ENCODE measurements around the gene PSD2. TPM values are rescaled to one million over a fixed set of nuclear protein-coding genes. Genes with fewer than 3 reads are reported as not detected.

PSD2 gene
- polyA plus RNA-seq, 3 donors, result not detected

- no peak overlapping the region for H3K4me3 Mint-ChIP-seq
- no peak overlapping the region for H3K27ac Mint-ChIP-seq
- H2AFZ ChIP-seq (ENCODE audit: insufficient read depth, low read depth, low read length, poor library complexity, severe bottlenecking), result no peak overlapping the region
- H3K27me3 ChIP-seq (ENCODE audit: control insufficient read depth in 2 of 2, insufficient read depth in 2 of 2, low read length in 2 of 2), result no peaks in the 10 kb centered on the region
- H3K4me1 Mint-ChIP-seq, result no peaks in the 10 kb centered on the region
- no peak for DNase-seq
- 94% methylated on average over 5 of the region's 6 CpGs for WGBS (ENCODE audit: insufficient coverage)
- no peaks in the 10 kb centered on the region for H4K20me1 ChIP-seq (ENCODE audit: insufficient read depth, low read length)
- intact Hi-C loops (cut with micrococcal nuclease), result no loop called here
- no peak overlapping the region for H3K27ac ChIP-seq (ENCODE audit: low read depth in 1 of 2, low read length in 2 of 2)
- H3K9me3 ChIP-seq (replicated peaks in 1 of 2; ENCODE audit: control insufficient read depth in 1 of 2, insufficient read depth in 1 of 2, low read length in 2 of 2), result no peaks in the 10 kb centered on the region
- no peak for TF ChIP-seq CTCF (IDR thresholded peaks at IDR 0.05)
- no peaks in the 10 kb centered on the region for H3K79me2 ChIP-seq (ENCODE audit: insufficient read depth, low read length)
- no peak overlapping the region for H3K4me2 ChIP-seq (replicated peaks; ENCODE audit: extremely low read depth, low read length, poor library complexity, severe bottlenecking)
- peaks cover 2 to 6% (median 4%) of the 10 kb centered on the region in 3 donors for H3K27me3 Mint-ChIP-seq (ENCODE audit: low read depth in 3 of 3)
- no peak overlapping the region for H3K4me3 ChIP-seq (replicated peaks in 1 of 3; ENCODE audit: low read depth in 2 of 3, low read length in 3 of 3)
- no peaks in the 10 kb centered on the region for H3K36me3 ChIP-seq (replicated peaks in 1 of 2; ENCODE audit: control insufficient read depth in 1 of 2, insufficient read depth in 2 of 2, low read length in 2 of 2)
- H3K4me1 ChIP-seq (ENCODE audit: control insufficient read depth in 1 of 2, insufficient read depth in 2 of 2, low read length in 2 of 2), result no peaks in the 10 kb centered on the region
- no peak overlapping the region for H3K9ac ChIP-seq (ENCODE audit: insufficient read depth, low read length, poor library complexity, severe bottlenecking)
- H3K36me3 Mint-ChIP-seq, result no peaks in the 10 kb centered on the region
- no peaks in the 10 kb centered on the region for H3K9me3 Mint-ChIP-seq
Measured at GRCh38 chr5:139855946-139856540, 60.4 kb downstream of the PSD2 start.

- no peak for TF ChIP-seq CTCF (IDR thresholded peaks at IDR 0.05)
- peaks cover 0 to 4% (median 4%) of the 10 kb centered on the region in 3 donors for H3K27me3 Mint-ChIP-seq (ENCODE audit: low read depth in 3 of 3)
- H3K79me2 ChIP-seq (ENCODE audit: insufficient read depth, low read length), result no peaks in the 10 kb centered on the region
- H3K27ac ChIP-seq (ENCODE audit: low read depth in 1 of 2, low read length in 2 of 2), result no peak overlapping the region
- no peaks in the 10 kb centered on the region for H3K9me3 Mint-ChIP-seq
- no peaks in the 10 kb centered on the region for H4K20me1 ChIP-seq (ENCODE audit: insufficient read depth, low read length)
- no peak overlapping the region for H3K9ac ChIP-seq (ENCODE audit: insufficient read depth, low read length, poor library complexity, severe bottlenecking)
- no peaks in the 10 kb centered on the region for H3K4me1 Mint-ChIP-seq
- H3K27ac Mint-ChIP-seq, result no peak overlapping the region
- no peaks in the 10 kb centered on the region for H3K4me1 ChIP-seq (ENCODE audit: control insufficient read depth in 1 of 2, insufficient read depth in 2 of 2, low read length in 2 of 2)
- WGBS (ENCODE audit: insufficient coverage), result 79% methylated on average over 2 of the region's 4 CpGs
- H3K4me3 ChIP-seq (replicated peaks in 1 of 3; ENCODE audit: low read depth in 2 of 3, low read length in 3 of 3), result no peak overlapping the region
- H3K36me3 Mint-ChIP-seq, result no peaks in the 10 kb centered on the region
- no peak overlapping the region for H3K4me2 ChIP-seq (replicated peaks; ENCODE audit: extremely low read depth, low read length, poor library complexity, severe bottlenecking)
- no peak overlapping the region for H2AFZ ChIP-seq (ENCODE audit: insufficient read depth, low read depth, low read length, poor library complexity, severe bottlenecking)
- no peaks in the 10 kb centered on the region for H3K27me3 ChIP-seq (ENCODE audit: control insufficient read depth in 2 of 2, insufficient read depth in 2 of 2, low read length in 2 of 2)
- no peaks in the 10 kb centered on the region for H3K36me3 ChIP-seq (replicated peaks in 1 of 2; ENCODE audit: control insufficient read depth in 1 of 2, insufficient read depth in 2 of 2, low read length in 2 of 2)
- no peak overlapping the region for H3K4me3 Mint-ChIP-seq
- intact Hi-C loops (cut with micrococcal nuclease), result no loop called here
- H3K9me3 ChIP-seq (replicated peaks in 1 of 2; ENCODE audit: control insufficient read depth in 1 of 2, insufficient read depth in 1 of 2, low read length in 2 of 2), result no peaks in the 10 kb centered on the region
- no peak for DNase-seq
Measured at GRCh38 chr5:139856714-139857113, 61.1 kb downstream of the PSD2 start.
